HepG2 (cell line): ENCODE results near the gene CAPN15. TPM values are rescaled to one million over a fixed set of nuclear protein-coding genes. Genes with fewer than 3 reads are reported as not detected.
A peak's percentile ranks its signal among the peaks of the same experiment; 100 is the strongest.

ENCODE experiments used
- BHLHE40 ChIP-seq: IDR thresholded peaks from 2 replicates; pipeline ENCODE4 v1.6.1; 2011; ENCODE audit warnings: low read length, improper control_type of control experiment
- KDM1A ChIP-seq: IDR thresholded peaks from 2 replicates; pipeline ENCODE4 v1.6.1; 2016; ENCODE audit warnings: missing compliant biosample characterization
- NCOR1 ChIP-seq: fragments of 200-600 bp; sonication (generic); IDR thresholded peaks from 2 replicates; pipeline ENCODE4 v1.7.0; 2017; ENCODE audit warnings: antibody characterized with exemption, low read length, borderline replicate concordance
- PCBP1 ChIP-seq: fragments of 200-400 bp; formaldehyde crosslinking; IDR thresholded peaks from 2 replicates; pipeline ENCODE4 v1.6.1; 2017; ENCODE audit warnings: mild to moderate bottlenecking, low read depth, low read length, borderline replicate concordance
- PLRG1 ChIP-seq: fragments of 450-650 bp; conservative IDR thresholded peaks from 2 replicates; pipeline ENCODE4 v1.6.1; 2016
- RFXANK ChIP-seq: IDR thresholded peaks from 2 replicates; pipeline ENCODE4 v1.6.1; 2016
- SMAD3 ChIP-seq: sonication (generic); formaldehyde crosslinking; IDR thresholded peaks from 2 replicates; pipeline ENCODE4 v1.4.0; 2020; ENCODE audit warnings: missing genetic modification reagents
- SP140L ChIP-seq: sonication (generic); formaldehyde crosslinking; IDR thresholded peaks from 2 replicates; pipeline ENCODE4 v1.4.0; 2020; ENCODE audit warnings: missing genetic modification reagents, borderline replicate concordance
- TSC22D2 ChIP-seq: sonication (generic); formaldehyde crosslinking; IDR thresholded peaks from 2 replicates; pipeline ENCODE4 v1.5.1; 2020; ENCODE audit warnings: missing genetic modification reagents, mild to moderate bottlenecking, borderline replicate concordance
- ZNF124 ChIP-seq: sonication (generic); formaldehyde crosslinking; IDR thresholded peaks from 2 replicates; pipeline ENCODE4 v1.4.0; 2020; ENCODE audit warnings: missing genetic modification reagents
- ZNF234 ChIP-seq: sonication (generic); formaldehyde crosslinking; conservative IDR thresholded peaks from 2 replicates; pipeline ENCODE4 v1.5.1; 2020; ENCODE audit warnings: mild to moderate bottlenecking, missing genetic modification reagents
- ZNF460 ChIP-seq: sonication (generic); formaldehyde crosslinking; IDR thresholded peaks from 2 replicates; pipeline ENCODE4 v1.5.1; 2020; ENCODE audit warnings: missing genetic modification reagents, mild to moderate bottlenecking, borderline replicate concordance
- ZSCAN22 ChIP-seq: sonication (generic); formaldehyde crosslinking; IDR thresholded peaks from 2 replicates; pipeline ENCODE4 v1.4.0; 2020; ENCODE audit warnings: mild to moderate bottlenecking, missing genetic modification reagents
- polyA plus RNA-seq, 8 experiments: library from polyadenylated mRNA; depleted of rRNA in 3 of 8; stranded (reverse) in 7 of 8; unstranded in 1 of 8; fragments of >200 nt; fragmentation: Illumina TruSeq in 4 of 8; extraction: Trizol in 4 of 8; gene quantifications; 2 replicates each; pipeline versions ENCODE4 v1.2.1 to v1.2.3, GENCODE V29; 2011 to 2016; ENCODE audit warnings: low read depth in 4 of 8, missing spikeins in 1 of 8, mixed read lengths in 1 of 8; ENCODE audit not compliant: insufficient read depth in 1 of 8
- total RNA-seq, 5 experiments: library from RNA; depleted of rRNA; stranded (reverse); fragments of >200 nt; fragmentation: Illumina TruSeq; extraction: Trizol; gene quantifications; 2 replicates each; pipeline ENCODE4 v1.2.3, GENCODE V29; 2016; ENCODE audit warnings: low read depth in 1 of 5
- TF ChIP-seq, protein P1 (sequence below): sonication (generic); formaldehyde crosslinking; IDR thresholded peaks from 2 replicates; pipeline ENCODE4 v1.4.0; 2020; ENCODE audit warnings: mild to moderate bottlenecking, missing genetic modification reagents, borderline replicate concordance
- TF ChIP-seq, protein P2 (sequence below): fragments of 450-650 bp; IDR thresholded peaks from 2 replicates; pipeline ENCODE4 v1.6.1; 2017; ENCODE audit warnings: mild to moderate bottlenecking
- TF ChIP-seq, protein P3 (sequence below): sonication (generic); formaldehyde crosslinking; IDR thresholded peaks from 2 replicates; pipeline ENCODE4 v1.5.0; 2020; ENCODE audit warnings: missing genetic modification reagents
- TF ChIP-seq, protein P4 (sequence below): sonication (generic); formaldehyde crosslinking; IDR thresholded peaks from 2 replicates; pipeline ENCODE4 v1.4.0; 2020; ENCODE audit warnings: missing genetic modification reagents

Gene CAPN15
- total and polyA plus RNA-seq, 2 of the 13 experiments (the other 11 are each of a cell fraction or from before 2014, with no cell fraction given) = 14.9 to 24.5 TPM

DNA sequence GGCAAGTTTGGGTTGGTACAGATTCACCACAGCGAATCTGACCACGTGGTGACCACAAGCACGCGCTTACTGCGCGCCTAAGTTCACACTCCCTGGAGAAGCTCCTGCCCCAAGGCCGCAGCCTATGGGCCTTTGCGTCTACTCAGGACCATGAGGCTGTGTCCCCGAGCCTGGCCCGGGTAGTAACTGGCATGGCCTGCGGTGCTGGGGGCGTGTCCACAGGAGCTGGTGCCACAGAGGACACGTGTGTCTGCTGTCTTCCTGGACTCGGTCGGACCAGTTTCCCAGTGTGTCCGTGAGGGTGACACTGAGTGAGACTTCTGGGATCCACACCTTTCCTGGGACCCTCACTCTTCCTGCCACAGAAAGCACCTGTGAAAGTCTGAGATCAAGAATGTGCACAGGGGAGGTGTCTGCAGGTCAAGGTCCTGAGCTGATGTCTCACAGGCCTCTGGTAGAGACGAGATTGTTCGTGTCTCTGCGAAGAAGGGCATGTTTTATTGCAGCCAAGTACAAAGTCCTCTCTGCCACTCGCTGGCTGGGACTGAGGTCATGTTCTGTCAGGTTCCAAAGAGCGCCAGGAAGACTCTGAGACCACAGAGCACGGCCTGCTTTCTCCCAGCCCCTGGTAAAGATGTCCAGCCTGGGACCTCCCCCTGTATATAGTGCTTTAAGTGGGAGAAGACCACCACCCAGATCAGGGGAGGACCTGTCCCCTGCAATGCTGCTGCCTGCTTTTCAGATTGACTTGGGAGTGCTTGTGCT, 25.2 kb upstream of the CAPN15 start (continued):
- TF ChIP-seq, protein P1, sequence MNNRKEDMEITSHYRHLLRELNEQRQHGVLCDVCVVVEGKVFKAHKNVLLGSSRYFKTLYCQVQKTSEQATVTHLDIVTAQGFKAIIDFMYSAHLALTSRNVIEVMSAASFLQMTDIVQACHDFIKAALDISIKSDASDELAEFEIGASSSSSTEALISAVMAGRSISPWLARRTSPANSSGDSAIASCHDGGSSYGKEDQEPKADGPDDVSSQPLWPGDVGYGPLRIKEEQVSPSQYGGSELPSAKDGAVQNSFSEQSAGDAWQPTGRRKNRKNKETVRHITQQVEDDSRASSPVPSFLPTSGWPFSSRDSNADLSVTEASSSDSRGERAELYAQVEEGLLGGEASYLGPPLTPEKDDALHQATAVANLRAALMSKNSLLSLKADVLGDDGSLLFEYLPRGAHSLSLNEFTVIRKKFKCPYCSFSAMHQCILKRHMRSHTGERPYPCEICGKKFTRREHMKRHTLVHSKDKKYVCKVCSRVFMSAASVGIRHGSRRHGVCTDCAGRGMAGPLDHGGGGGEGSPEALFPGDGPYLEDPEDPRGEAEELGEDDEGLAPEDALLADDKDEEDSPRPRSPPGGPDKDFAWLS (CRISPR knock-in tag) = no peak
- TF ChIP-seq PLRG1 (no peak), TSC22D2 (no peak), ZNF234 (no peak), KDM1A (CRISPR knock-in tag) (no peak), ZSCAN22 (CRISPR knock-in tag) (no peak), SP140L (CRISPR knock-in tag) (no peak), SMAD3 (CRISPR knock-in tag) (no peak), NCOR1 (peak; percentile 96), BHLHE40 (0 out of 2 replicates have a peak, but pooled peaks have one; percentile 14), ZNF124 (no peak), RFXANK (CRISPR knock-in tag) (no peak), PCBP1 (no peak), ZNF460 (CRISPR knock-in tag) (no peak)
- TF ChIP-seq, protein P2, sequence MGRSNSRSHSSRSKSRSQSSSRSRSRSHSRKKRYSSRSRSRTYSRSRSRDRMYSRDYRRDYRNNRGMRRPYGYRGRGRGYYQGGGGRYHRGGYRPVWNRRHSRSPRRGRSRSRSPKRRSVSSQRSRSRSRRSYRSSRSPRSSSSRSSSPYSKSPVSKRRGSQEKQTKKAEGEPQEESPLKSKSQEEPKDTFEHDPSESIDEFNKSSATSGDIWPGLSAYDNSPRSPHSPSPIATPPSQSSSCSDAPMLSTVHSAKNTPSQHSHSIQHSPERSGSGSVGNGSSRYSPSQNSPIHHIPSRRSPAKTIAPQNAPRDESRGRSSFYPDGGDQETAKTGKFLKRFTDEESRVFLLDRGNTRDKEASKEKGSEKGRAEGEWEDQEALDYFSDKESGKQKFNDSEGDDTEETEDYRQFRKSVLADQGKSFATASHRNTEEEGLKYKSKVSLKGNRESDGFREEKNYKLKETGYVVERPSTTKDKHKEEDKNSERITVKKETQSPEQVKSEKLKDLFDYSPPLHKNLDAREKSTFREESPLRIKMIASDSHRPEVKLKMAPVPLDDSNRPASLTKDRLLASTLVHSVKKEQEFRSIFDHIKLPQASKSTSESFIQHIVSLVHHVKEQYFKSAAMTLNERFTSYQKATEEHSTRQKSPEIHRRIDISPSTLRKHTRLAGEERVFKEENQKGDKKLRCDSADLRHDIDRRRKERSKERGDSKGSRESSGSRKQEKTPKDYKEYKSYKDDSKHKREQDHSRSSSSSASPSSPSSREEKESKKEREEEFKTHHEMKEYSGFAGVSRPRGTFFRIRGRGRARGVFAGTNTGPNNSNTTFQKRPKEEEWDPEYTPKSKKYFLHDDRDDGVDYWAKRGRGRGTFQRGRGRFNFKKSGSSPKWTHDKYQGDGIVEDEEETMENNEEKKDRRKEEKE = no peak
- TF ChIP-seq, protein P3, sequence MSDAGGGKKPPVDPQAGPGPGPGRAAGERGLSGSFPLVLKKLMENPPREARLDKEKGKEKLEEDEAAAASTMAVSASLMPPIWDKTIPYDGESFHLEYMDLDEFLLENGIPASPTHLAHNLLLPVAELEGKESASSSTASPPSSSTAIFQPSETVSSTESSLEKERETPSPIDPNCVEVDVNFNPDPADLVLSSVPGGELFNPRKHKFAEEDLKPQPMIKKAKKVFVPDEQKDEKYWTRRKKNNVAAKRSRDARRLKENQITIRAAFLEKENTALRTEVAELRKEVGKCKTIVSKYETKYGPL (CRISPR knock-in tag) = no peak
- TF ChIP-seq, protein P4, sequence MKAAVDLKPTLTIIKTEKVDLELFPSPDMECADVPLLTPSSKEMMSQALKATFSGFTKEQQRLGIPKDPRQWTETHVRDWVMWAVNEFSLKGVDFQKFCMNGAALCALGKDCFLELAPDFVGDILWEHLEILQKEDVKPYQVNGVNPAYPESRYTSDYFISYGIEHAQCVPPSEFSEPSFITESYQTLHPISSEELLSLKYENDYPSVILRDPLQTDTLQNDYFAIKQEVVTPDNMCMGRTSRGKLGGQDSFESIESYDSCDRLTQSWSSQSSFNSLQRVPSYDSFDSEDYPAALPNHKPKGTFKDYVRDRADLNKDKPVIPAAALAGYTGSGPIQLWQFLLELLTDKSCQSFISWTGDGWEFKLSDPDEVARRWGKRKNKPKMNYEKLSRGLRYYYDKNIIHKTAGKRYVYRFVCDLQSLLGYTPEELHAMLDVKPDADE (CRISPR knock-in tag) = no peak
